ENCODE results near the gene ACSL1.

The ACSL1 gene

GRCh38 chr4:184807797-184808712, 17.7 kb downstream of the ACSL1 start:
- TF ChIP-seq FOXP2 (optimal IDR thresholded peaks at IDR 0.05; ENCODE audit: borderline replicate concordance, extremely low read depth, extremely low read length, insufficient read depth) = no peak
- TF ChIP-seq TAF1 (IDR thresholded peaks at IDR 0.05; ENCODE audit: borderline replicate concordance, insufficient read depth, low read length) = no peak
- no peak for TF ChIP-seq REST (IDR thresholded peaks at IDR 0.05; ENCODE audit: insufficient read depth in 1 of 2, low read depth in 2 of 2, low read length in 2 of 2)
- TF ChIP-seq SIN3A (IDR thresholded peaks at IDR 0.05; ENCODE audit: borderline replicate concordance, insufficient read depth, low read length) = no peak
- no peak for TF ChIP-seq POLR2AphosphoS5 (IDR thresholded peaks at IDR 0.05; ENCODE audit: low read depth, low read length)

GRCh38 chr4:184807256-184807655, 18.5 kb downstream of the ACSL1 start:
- TF ChIP-seq FOXP2 (optimal IDR thresholded peaks at IDR 0.05; ENCODE audit: borderline replicate concordance, extremely low read depth, extremely low read length, insufficient read depth) (no peak), TAF1 (IDR thresholded peaks at IDR 0.05; ENCODE audit: borderline replicate concordance, insufficient read depth, low read length) (no peak)

GRCh38 chr4:184806711-184807110, 19.1 kb downstream of the ACSL1 start:
- TF ChIP-seq POLR2AphosphoS5 (IDR thresholded peaks at IDR 0.05; ENCODE audit: low read depth, low read length) = no peak
- no peak for TF ChIP-seq TAF1 (IDR thresholded peaks at IDR 0.05; ENCODE audit: borderline replicate concordance, insufficient read depth, low read length)
- TF ChIP-seq FOXP2 (optimal IDR thresholded peaks at IDR 0.05; ENCODE audit: borderline replicate concordance, extremely low read depth, extremely low read length, insufficient read depth) = no peak

GRCh38 chr4:184806229-184806550, 19.6 kb downstream of the ACSL1 start:
- TF ChIP-seq SIN3A (IDR thresholded peaks at IDR 0.05; ENCODE audit: borderline replicate concordance, insufficient read depth, low read length) (no peak), POLR2AphosphoS5 (IDR thresholded peaks at IDR 0.05; ENCODE audit: low read depth, low read length) (no peak), TAF1 (IDR thresholded peaks at IDR 0.05; ENCODE audit: borderline replicate concordance, insufficient read depth, low read length) (no peak), FOXP2 (optimal IDR thresholded peaks at IDR 0.05; ENCODE audit: borderline replicate concordance, extremely low read depth, extremely low read length, insufficient read depth) (no peak), REST (IDR thresholded peaks at IDR 0.05; ENCODE audit: insufficient read depth in 1 of 2, low read depth in 2 of 2, low read length in 2 of 2) (no peak)

GRCh38 chr4:184805462-184806228, 20.1 kb downstream of the ACSL1 start:
- TF ChIP-seq SIN3A (IDR thresholded peaks at IDR 0.05; ENCODE audit: borderline replicate concordance, insufficient read depth, low read length) (no peak), TAF1 (IDR thresholded peaks at IDR 0.05; ENCODE audit: borderline replicate concordance, insufficient read depth, low read length) (no peak), POLR2AphosphoS5 (IDR thresholded peaks at IDR 0.05; ENCODE audit: low read depth, low read length) (no peak), REST (IDR thresholded peaks at IDR 0.05; ENCODE audit: insufficient read depth in 1 of 2, low read depth in 2 of 2, low read length in 2 of 2) (no peak), FOXP2 (optimal IDR thresholded peaks at IDR 0.05; ENCODE audit: borderline replicate concordance, extremely low read depth, extremely low read length, insufficient read depth) (no peak)
